Measurements from ENCODE around the gene MAP2. TPM values are rescaled to one million over a fixed set of nuclear protein-coding genes. Genes with fewer than 3 reads are reported as not detected.
A peak's percentile ranks its signal among the peaks of the same experiment; 100 is the strongest.

The MAP2 gene
- total and polyA plus RNA-seq, 2 donors (not counting 3 experiments of a cell fraction or from before 2014, with no cell fraction given): 19.4 to 46.1 TPM

DNA sequence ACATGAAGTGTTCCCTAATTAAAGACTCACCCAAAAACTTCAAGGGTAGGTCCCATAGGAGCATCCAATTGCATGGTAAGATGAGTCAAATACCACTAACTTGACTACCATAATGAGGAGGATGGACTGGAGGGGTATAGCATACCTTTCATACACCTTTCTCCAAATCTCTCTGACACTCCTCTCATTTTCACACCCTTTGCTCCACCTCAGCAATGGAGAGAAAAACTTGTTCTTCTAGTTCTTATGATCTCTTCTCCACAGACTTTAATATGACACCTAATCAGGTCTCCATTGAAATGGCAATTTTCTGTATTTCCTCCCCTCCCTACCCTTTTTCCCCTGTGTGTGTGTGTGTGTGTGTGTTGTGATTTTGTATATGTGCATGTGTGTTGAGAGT, 41.1 kb upstream of the MAP2 start:
- TF ChIP-seq EZH2 (IDR thresholded peaks at IDR 0.05; ENCODE audit: borderline replicate concordance, low read depth, low read length, severe bottlenecking): no peak
- TF ChIP-seq POLR2AphosphoS5 (IDR thresholded peaks at IDR 0.05; ENCODE audit: insufficient read depth, low read depth, low read length): no peak
- no peak for TF ChIP-seq FOS (IDR thresholded peaks at IDR 0.05; ENCODE audit: borderline replicate concordance, insufficient read depth, low read length)
- TF ChIP-seq, protein P1, sequence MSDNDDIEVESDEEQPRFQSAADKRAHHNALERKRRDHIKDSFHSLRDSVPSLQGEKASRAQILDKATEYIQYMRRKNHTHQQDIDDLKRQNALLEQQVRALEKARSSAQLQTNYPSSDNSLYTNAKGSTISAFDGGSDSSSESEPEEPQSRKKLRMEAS (IDR thresholded peaks at IDR 0.05; ENCODE audit: insufficient read depth, insufficient read length): no peak
- no peak for TF ChIP-seq JUN (IDR thresholded peaks at IDR 0.05; ENCODE audit: borderline replicate concordance, insufficient read depth, insufficient read length, low read depth)
- no peak for TF ChIP-seq CTCF (IDR thresholded peaks at IDR 0.05; ENCODE audit: extremely low read depth in 1 of 2, insufficient read depth in 1 of 2, low read depth in 1 of 2, low read length in 2 of 2)
- TF ChIP-seq MYC (IDR thresholded peaks at IDR 0.05; ENCODE audit: low read depth, low read length): no peak
- Histone ChIP-seq H3K4me2 (ENCODE audit: insufficient read depth, low read length) (no peak overlapping the region), H3K27me3 (ENCODE audit: control insufficient read depth in 2 of 2, insufficient read depth in 2 of 2, low read length in 2 of 2) (no peaks in the 10 kb centered on the region), H3K9ac (replicated peaks; ENCODE audit: extremely low read depth, insufficient read depth, low read length) (no peak overlapping the region), H3K36me3 (ENCODE audit: control insufficient read depth in 2 of 2, extremely low read depth in 1 of 2, insufficient read depth in 2 of 2, low read length in 2 of 2) (no peaks in the 10 kb centered on the region), H3K4me3 (replicated peaks in 1 of 3; ENCODE audit: insufficient read depth in 1 of 3, low read depth in 1 of 3, low read length in 3 of 3) (no peak overlapping the region), H3K4me1 (ENCODE audit: control insufficient read depth, extremely low read depth, insufficient read depth, low read length) (peaks cover 9% of the 10 kb centered on the region), H3K79me2 (ENCODE audit: control insufficient read depth, insufficient read depth, low read length) (no peaks in the 10 kb centered on the region), H2AFZ (ENCODE audit: low read depth, low read length) (no peak overlapping the region), H3K9me3 (replicated peaks; ENCODE audit: control insufficient read depth, insufficient read depth, low read length) (no peaks in the 10 kb centered on the region), H3K27ac (ENCODE audit: insufficient read depth, low read depth, low read length) (peak overlapping the region; percentile 12), H4K20me1 (replicated peaks; ENCODE audit: control insufficient read depth, extremely low read depth, insufficient read depth, low read length) (no peaks in the 10 kb centered on the region), H3K9me1 (replicated peaks; ENCODE audit: control insufficient read depth, extremely low read depth, insufficient read depth, low read length) (no peaks in the 10 kb centered on the region)
- FAIRE-seq (no peak), DNase-seq (ENCODE audit: low read depth, low spot score) (no peak)
- CTCF ChIA-PET: interaction anchor here (0.6 to 1.5 kb wide), 6 partner anchors 10 to 174 kb away, joined by 3 to 11 read pairs (median 4); partner anchors contain the start of gene MAP2
- intact Hi-C loops (cut with micrococcal nuclease) (loop anchor here (5.0 kb wide), 1 partner anchor 45 kb away; no protein-coding TSS in a partner anchor), dilution Hi-C loops (cut with MboI; ENCODE audit: extremely low pct_ligation_motif_present, low sequenced_read_pairs) (no loop called here)
- POLR2A ChIA-PET: no interaction called here
- no TSS peak for BruUV-seq (replicated peaks)

Data from endothelial cell of umbilical vein (primary cell).